ENCODE data around the gene MSRB3.

The MSRB3 gene

GRCh38 chr12:65300679-65301349, 22.3 kb downstream of the MSRB3 start:
- peak; percentile 66 for TF ChIP-seq CTCF (conservative IDR thresholded peaks at IDR 0.05; ENCODE audit: low read depth, low read length)
- DNase-seq (ENCODE audit: low read depth), result no peak
- no peak overlapping the region for H3K4me3 ChIP-seq (ENCODE audit: low read length)

GRCh38 chr12:65302891-65303290, 24.4 kb downstream of the MSRB3 start:
- DNase-seq (ENCODE audit: low read depth), result no peak
- TF ChIP-seq CTCF (conservative IDR thresholded peaks at IDR 0.05; ENCODE audit: low read depth, low read length), result no peak
- H3K4me3 ChIP-seq (ENCODE audit: low read length), result no peak overlapping the region

DNA sequence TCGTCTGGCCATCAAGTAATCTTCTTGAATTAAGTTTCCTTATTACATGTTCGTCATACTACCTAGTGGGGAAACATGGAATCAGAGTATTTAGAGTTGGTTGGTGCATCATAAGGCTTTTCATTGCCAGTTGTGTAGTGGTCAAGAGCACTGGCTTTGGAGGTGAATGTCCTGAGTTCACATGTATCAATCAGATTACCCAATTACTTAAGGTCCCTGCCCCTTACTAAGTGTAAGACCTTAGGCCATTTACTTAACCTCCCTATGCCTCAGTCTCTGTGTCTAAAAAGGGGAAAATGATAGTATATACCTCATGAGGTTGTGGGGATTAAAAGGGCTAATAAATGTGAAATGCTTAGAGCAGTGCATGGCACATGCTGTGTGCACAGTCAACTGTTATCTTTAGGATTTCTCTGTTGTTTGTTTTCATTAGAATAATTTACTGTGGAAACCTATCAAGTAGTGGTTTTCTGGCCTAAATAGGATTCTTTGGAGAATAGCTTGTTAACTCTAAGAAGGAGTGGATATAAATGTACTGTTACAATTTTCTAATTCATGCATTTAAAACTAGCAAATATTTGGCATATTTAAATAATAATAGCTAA, 27.0 kb downstream of the MSRB3 start:
- H3K4me3 ChIP-seq (ENCODE audit: low read length), result no peak overlapping the region
- no peak for TF ChIP-seq CTCF (conservative IDR thresholded peaks at IDR 0.05; ENCODE audit: low read depth, low read length)
- no peak for DNase-seq (ENCODE audit: low read depth)

GRCh38 chr12:65306366-65307168, 28.1 kb downstream of the MSRB3 start:
- peak; percentile 39 for DNase-seq (ENCODE audit: low read depth)
- H3K4me3 ChIP-seq (ENCODE audit: low read length), result no peak overlapping the region
- TF ChIP-seq CTCF (conservative IDR thresholded peaks at IDR 0.05; ENCODE audit: low read depth, low read length), result peak; percentile 81

GRCh38 chr12:65307169-65307501, 28.7 kb downstream of the MSRB3 start:
- no peak for TF ChIP-seq CTCF (conservative IDR thresholded peaks at IDR 0.05; ENCODE audit: low read depth, low read length)
- no peak for DNase-seq (ENCODE audit: low read depth)
- H3K4me3 ChIP-seq (ENCODE audit: low read length), result no peak overlapping the region

DNA sequence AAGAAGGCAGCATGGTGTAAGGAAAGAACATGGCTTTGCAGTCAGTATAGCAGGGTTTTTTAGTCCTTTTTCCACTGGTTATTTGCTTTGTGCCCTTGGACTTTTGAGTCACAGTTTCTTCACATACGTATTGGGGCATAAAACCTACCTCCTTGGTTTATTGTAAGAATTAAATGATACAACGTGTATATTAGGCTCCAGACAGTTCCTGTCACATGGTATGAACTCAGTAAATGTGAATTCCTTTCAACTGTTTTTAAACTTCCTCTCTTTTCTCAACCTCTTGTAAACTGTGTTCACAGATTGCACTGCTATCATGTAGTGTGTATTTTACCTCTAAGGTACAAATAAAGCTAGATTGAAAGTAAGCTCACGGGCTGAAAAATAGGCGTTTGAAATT, 29.5 kb downstream of the MSRB3 start:
- no peak overlapping the region for H3K4me3 ChIP-seq (ENCODE audit: low read length)
- TF ChIP-seq CTCF (conservative IDR thresholded peaks at IDR 0.05; ENCODE audit: low read depth, low read length), result no peak

More for the DNA sequence above, 29.5 kb downstream of the MSRB3 start:
- DNase-seq (ENCODE audit: low read depth), result no peak

Data from retinal pigment epithelial cell (primary cell).